ENCODE data around the gene TAF11. TPM values are rescaled to one million over a fixed set of nuclear protein-coding genes. Genes with fewer than 3 reads are reported as not detected.
A peak's percentile ranks its signal among the peaks of the same experiment; 100 is the strongest.
"Not testable (repeated sequence)": the region's sequence is repeated elsewhere in the genome, so short reads cannot be mapped to it uniquely, and the experiment has no call there.

TAF11 gene
- total RNA-seq, 2 experiments from 2014 or later: 29.4 to 32.2 TPM

- Mint-ChIP-seq H3K36me3 (no peaks in the 10 kb centered on the region), H3K27me3 (no peaks in the 10 kb centered on the region), H3K4me3 (no peak overlapping the region), H3K9me3 (ENCODE audit: low read depth) (no peaks in the 10 kb centered on the region), H3K27ac (no peak overlapping the region), H3K4me1 (no peaks in the 10 kb centered on the region)
- ATAC-seq (no peak), DNase-seq (no peak)
- CTCF ChIA-PET: interaction anchor here (1.7 kb wide), 1 partner anchor 12 kb away, joined by 3 read pairs; no protein-coding TSS in a partner anchor
Measured at GRCh38 chr6:34897130-34897529, 9.3 kb upstream of the TAF11 start.

- Mint-ChIP-seq H3K4me1 (peaks cover 14% of the 10 kb centered on the region), H3K9me3 (ENCODE audit: low read depth) (no peaks in the 10 kb centered on the region), H3K27ac (no peak overlapping the region), H3K4me3 (no peak overlapping the region), H3K27me3 (no peaks in the 10 kb centered on the region), H3K36me3 (no peaks in the 10 kb centered on the region)
- DNase-seq (no peak), ATAC-seq (no peak)
- CTCF ChIA-PET: interaction anchor here (1.0 kb wide), 1 partner anchor 93 kb away, joined by 3 read pairs; no protein-coding TSS in a partner anchor
Measured at GRCh38 chr6:34894693-34895092, 6.9 kb upstream of the TAF11 start.

DNA sequence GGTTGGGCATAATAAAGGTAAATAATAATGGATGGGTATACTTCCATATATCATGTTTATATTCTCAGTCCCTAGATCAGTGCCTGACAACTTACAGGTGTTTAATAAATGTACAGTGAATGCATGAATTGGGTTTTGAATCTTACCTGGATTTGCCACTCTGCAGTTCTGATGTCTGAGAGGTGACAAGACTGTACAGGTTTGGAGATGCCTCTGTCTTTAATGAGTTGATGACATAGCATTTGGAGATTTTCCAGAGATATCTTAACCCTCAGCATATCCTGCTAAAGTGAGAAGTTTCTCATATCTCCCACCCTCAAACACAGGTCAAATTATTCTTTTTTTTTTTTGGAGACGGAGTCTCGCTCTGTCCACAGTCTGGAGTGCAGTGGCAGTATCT lies 3.5 kb upstream of the TAF11 start:
- no peaks in the 10 kb centered on the region for H3K36me3 Mint-ChIP-seq

GRCh38 chr6:34890533-34890925 lies 2.7 kb upstream of the TAF11 start:
- Mint-ChIP-seq H3K4me3 (peak overlapping the region; percentile 100), H3K4me1 (peaks cover 30% of the 10 kb centered on the region), H3K9me3 (ENCODE audit: low read depth) (no peaks in the 10 kb centered on the region), H3K36me3 (peaks cover under 1% of the 10 kb centered on the region), H3K27me3 (no peaks in the 10 kb centered on the region), H3K27ac (no peak overlapping the region)
- ATAC-seq (no peak), DNase-seq (no peak)
- CTCF ChIA-PET: no interaction called here

More for the DNA sequence above, 3.5 kb upstream of the TAF11 start:
- DNase-seq (no peak), ATAC-seq (no peak)
- Mint-ChIP-seq H3K4me3 (no peak overlapping the region), H3K4me1 (peaks cover 23% of the 10 kb centered on the region), H3K27me3 (no peaks in the 10 kb centered on the region), H3K9me3 (ENCODE audit: low read depth) (no peaks in the 10 kb centered on the region), H3K27ac (no peak overlapping the region)
- CTCF ChIA-PET: interaction anchor here (1.5 kb wide), 1 partner anchor 12 kb away, joined by 3 read pairs; no protein-coding TSS in a partner anchor

DNA sequence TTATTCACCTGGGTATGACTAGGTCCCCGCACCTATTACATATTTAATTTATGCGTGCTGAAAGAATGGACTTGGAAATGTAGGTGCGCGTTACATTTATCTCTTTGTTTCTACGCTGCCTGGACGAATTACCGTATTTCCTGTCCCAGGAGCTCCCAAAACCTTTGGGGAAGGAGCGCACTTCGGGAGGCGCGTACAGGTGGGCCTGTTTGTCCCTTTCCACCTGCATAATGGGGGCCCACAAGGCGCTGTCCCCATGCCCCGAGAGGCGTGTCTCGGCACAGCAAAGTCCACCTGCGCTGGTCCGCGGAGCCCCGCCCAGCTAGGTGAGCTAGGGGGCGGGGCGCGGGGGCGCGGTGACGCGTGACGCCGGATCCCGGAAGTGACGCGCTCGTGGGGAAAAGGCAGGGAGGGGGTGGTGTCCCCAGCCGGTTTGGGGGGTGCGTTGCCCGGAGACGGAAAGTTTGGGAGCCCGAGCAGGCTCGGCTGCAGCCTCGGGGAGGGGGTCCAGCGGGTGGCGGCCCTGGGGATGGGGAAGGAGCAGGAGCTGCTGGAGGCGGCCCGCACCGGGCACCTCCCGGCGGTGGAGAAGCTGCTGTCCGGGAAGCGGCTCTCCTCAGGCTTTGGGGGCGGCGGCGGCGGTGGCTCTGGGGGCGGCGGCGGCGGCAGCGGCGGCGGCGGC lies 1.2 kb upstream of the TAF11 start, which contains the start of gene ANKS1A:
Gene ANKS1A (plus strand): TSS at position 382 of the 682 bp plus-strand sequence. CDS start 148 bp downstream, at position 530.
- no peaks in the 10 kb centered on the region for H3K27me3 Mint-ChIP-seq
- H3K36me3 Mint-ChIP-seq: peaks cover 11% of the 10 kb centered on the region
- peak; percentile 92 for DNase-seq
- peak within 1 kb of the TSS; percentile 100 for H3K4me3 Mint-ChIP-seq
- CTCF ChIA-PET: interaction anchor here (1.3 kb wide), 1 partner anchor 280 kb away, joined by 3 read pairs; no protein-coding TSS in a partner anchor
- peaks cover 4% of the 10 kb centered on the region for H3K9me3 Mint-ChIP-seq (ENCODE audit: low read depth)
- peak; percentile 72 for ATAC-seq
- H3K27ac Mint-ChIP-seq: peak within 1 kb of the TSS; percentile 99
- H3K4me1 Mint-ChIP-seq: peaks cover 38% of the 10 kb centered on the region

GRCh38 chr6:34888514-34888856 lies 643 bp upstream of the TAF11 start:
- no peak for DNase-seq
- ATAC-seq: no peak
- Mint-ChIP-seq H3K9me3 (ENCODE audit: low read depth) (peaks cover 5% of the 10 kb centered on the region), H3K4me1 (peaks cover 42% of the 10 kb centered on the region), H3K4me3 (peak overlapping the region; percentile 100), H3K27me3 (no peaks in the 10 kb centered on the region), H3K27ac (peak overlapping the region; percentile 99), H3K36me3 (peaks cover 15% of the 10 kb centered on the region)
- CTCF ChIA-PET: interaction anchor here (0.7 to 1.6 kb wide), 4 partner anchors 37 to 279 kb away, joined by 3 to 4 read pairs (median 3); partner anchors contain the start of gene SNRPC

DNA sequence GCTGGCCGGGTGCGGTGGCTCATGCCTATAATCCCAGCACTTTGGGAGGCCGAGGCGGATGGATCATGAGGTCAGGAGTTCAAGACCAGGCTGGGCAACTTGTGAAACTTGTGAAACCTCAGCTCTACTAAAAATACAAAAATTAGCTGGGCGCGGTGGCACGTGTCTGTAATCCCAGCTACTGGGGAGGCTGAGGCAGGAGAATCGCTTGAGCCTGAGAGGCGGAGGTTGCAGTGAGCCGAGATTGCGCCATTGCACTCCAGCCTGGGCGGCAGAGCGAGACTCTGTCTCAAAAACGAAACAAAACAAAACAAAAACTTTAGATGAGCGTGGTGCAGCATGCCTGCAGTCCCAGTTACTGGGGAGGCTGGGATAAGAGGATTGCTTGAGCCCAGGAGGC lies 2.0 kb downstream of the TAF11 start:
- not testable (repeated sequence) for H3K4me3 Mint-ChIP-seq; H3K9me3 Mint-ChIP-seq (ENCODE audit: low read depth); ATAC-seq; H3K27me3 Mint-ChIP-seq; H3K27ac Mint-ChIP-seq; DNase-seq
- Mint-ChIP-seq H3K36me3 (peaks cover 21% of the 10 kb centered on the region), H3K4me1 (peaks cover 40% of the 10 kb centered on the region)
- CTCF ChIA-PET: interaction anchor here (1.2 kb wide), 1 partner anchor 10 kb away, joined by 3 read pairs; no protein-coding TSS in a partner anchor

- CTCF ChIA-PET: interaction anchor here (1.2 kb wide), 1 partner anchor 11 kb away, joined by 3 read pairs; no protein-coding TSS in a partner anchor
- H3K4me1 Mint-ChIP-seq: peaks cover 35% of the 10 kb centered on the region
- H3K36me3 Mint-ChIP-seq: peaks cover 22% of the 10 kb centered on the region
- no peak for ATAC-seq
- H3K4me3 Mint-ChIP-seq: no peak overlapping the region
- DNase-seq: no peak
- peaks cover 5% of the 10 kb centered on the region for H3K9me3 Mint-ChIP-seq (ENCODE audit: low read depth)
- H3K27ac Mint-ChIP-seq: no peak overlapping the region
- no peaks in the 10 kb centered on the region for H3K27me3 Mint-ChIP-seq
Measured at GRCh38 chr6:34884996-34885395, 2.8 kb downstream of the TAF11 start.

GRCh38 chr6:34884073-34884472 lies 3.8 kb downstream of the TAF11 start:
- H3K27me3 Mint-ChIP-seq; ATAC-seq; H3K4me3 Mint-ChIP-seq; CTCF ChIA-PET; DNase-seq; H3K9me3 Mint-ChIP-seq (ENCODE audit: low read depth); H3K27ac Mint-ChIP-seq: not testable (repeated sequence)
- H3K36me3 Mint-ChIP-seq: peaks cover 29% of the 10 kb centered on the region
- H3K4me1 Mint-ChIP-seq: peaks cover 34% of the 10 kb centered on the region

GRCh38 chr6:34877869-34878485 lies 9.9 kb downstream of the TAF11 start:
- peak overlapping the region; percentile 20 for H3K27ac Mint-ChIP-seq
- ATAC-seq (no peak), DNase-seq (no peak)
- H3K27me3 Mint-ChIP-seq: no peaks in the 10 kb centered on the region
- H3K9me3 Mint-ChIP-seq (ENCODE audit: low read depth): no peaks in the 10 kb centered on the region
- H3K4me3 Mint-ChIP-seq: no peak overlapping the region
- peaks cover 4% of the 10 kb centered on the region for H3K4me1 Mint-ChIP-seq
- peaks cover 32% of the 10 kb centered on the region for H3K36me3 Mint-ChIP-seq
- CTCF ChIA-PET: interaction anchor here (1.5 kb wide), 1 partner anchor 9 kb away, joined by 3 read pairs; no protein-coding TSS in a partner anchor

DNA sequence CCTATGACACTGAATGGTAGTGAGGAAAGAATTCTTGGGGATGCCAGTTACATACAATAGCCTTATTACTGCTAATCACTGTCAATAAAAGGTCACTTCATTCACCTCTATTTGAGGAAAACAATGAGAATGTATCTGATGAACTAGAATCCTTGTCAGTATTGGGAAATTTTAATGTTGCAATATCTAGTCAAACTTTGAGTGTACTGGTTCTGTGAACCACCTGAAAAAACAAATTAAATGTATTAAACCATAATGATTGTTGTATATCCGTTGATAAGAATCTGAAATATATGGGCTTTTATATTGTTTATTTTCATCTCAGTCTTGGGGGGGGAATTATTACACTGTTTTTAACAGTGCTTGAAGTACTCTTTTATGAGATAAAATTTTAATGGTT lies 10.6 kb downstream of the TAF11 start:
- Mint-ChIP-seq H3K9me3 (ENCODE audit: low read depth) (no peaks in the 10 kb centered on the region), H3K27ac (no peak overlapping the region), H3K27me3 (no peaks in the 10 kb centered on the region), H3K4me3 (no peak overlapping the region), H3K36me3 (peaks cover 29% of the 10 kb centered on the region), H3K4me1 (peaks cover 2% of the 10 kb centered on the region)
- no peak for DNase-seq
- CTCF ChIA-PET: interaction anchor here (1.5 kb wide), 1 partner anchor 8 kb away, joined by 3 read pairs; no protein-coding TSS in a partner anchor
- ATAC-seq: no peak

DNA sequence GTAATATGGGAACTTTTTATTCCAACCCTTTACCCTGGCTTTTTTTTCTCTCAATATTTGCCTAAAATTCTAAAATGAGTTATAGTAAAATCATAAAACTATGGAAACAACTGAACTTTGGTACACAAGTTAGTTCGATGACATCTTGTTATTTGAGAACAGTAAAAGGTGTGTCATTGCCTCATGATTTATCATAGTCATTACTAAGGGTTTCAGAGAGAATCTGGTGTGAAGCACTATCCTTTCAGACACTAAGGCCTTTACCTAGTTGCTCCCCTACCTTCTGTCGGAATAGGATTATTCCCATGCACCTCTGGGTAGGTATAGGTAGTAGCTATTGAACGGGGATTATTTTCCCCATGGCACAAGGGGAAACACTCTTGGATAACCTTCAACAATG lies 11.4 kb downstream of the TAF11 start:
- DNase-seq: no peak
- CTCF ChIA-PET: interaction anchor here (1.5 kb wide), 1 partner anchor 8 kb away, joined by 3 read pairs; no protein-coding TSS in a partner anchor
- no peak overlapping the region for H3K27ac Mint-ChIP-seq
- peaks cover 2% of the 10 kb centered on the region for H3K4me1 Mint-ChIP-seq
- peaks cover 29% of the 10 kb centered on the region for H3K36me3 Mint-ChIP-seq
- H3K27me3 Mint-ChIP-seq: no peaks in the 10 kb centered on the region
- no peak for ATAC-seq
- H3K4me3 Mint-ChIP-seq: no peak overlapping the region
- no peaks in the 10 kb centered on the region for H3K9me3 Mint-ChIP-seq (ENCODE audit: low read depth)

DNA sequence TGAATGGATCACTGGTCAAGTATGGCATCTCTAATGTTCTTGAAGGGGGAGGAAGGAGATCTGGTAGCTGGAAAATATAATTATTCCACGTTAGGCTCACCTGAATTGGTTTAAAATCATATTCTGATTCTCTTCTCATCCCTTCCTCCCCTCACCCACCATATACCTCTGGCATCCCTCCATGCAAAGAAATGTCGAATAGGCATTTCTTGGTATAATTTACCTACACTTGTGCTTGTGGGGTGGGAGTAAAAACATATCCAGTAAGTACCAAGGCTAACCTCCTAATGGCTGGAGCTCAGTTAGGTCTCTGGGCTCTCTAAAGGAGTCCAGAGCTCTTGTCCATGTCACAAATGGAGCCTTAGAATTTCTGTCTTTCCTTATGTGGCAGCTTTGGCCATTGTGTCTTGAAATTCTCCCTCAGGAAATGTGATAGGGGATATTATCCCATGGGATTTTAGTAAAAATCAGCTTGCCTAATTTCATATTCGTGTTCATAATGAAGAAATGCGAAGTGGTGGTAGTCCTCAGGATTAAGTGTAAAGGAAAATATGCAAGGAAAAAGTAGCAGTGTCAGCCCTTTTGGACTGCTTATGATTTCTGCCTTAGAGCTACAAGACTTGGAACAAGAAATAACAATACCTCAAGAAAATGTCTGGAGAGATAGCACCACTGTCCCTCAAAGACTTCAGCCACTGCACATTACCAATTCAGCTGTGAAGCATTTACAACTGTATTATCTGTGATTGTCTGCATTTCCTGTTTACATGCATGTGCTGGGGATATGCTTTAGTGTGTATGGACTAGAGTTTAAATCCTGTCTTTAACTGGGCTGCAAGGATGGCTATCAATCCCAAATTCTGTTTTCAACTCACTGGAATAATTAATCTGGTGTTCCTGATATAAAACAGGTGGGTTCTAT lies 12.3 kb downstream of the TAF11 start:
- ATAC-seq (no peak), DNase-seq (no peak)
- Mint-ChIP-seq H3K4me3 (no peak overlapping the region), H3K27me3 (no peaks in the 10 kb centered on the region), H3K36me3 (peaks cover 29% of the 10 kb centered on the region), H3K9me3 (ENCODE audit: low read depth) (no peaks in the 10 kb centered on the region), H3K27ac (no peak overlapping the region), H3K4me1 (peaks cover 2% of the 10 kb centered on the region)
- CTCF ChIA-PET: interaction anchor here (0.8 kb wide), 1 partner anchor 111 kb away, joined by 3 read pairs; no protein-coding TSS in a partner anchor
